Immature natural killer cell (primary cell): ENCODE results near the gene HTRA2. TPM values are rescaled to one million over a fixed set of nuclear protein-coding genes. Genes with fewer than 3 reads are reported as not detected.

Source experiments
- DNase-seq, 3 donors: peaks; one replicate each; pipeline ENCODE4 v3.0.0; 2022; ENCODE audit warnings: mixed read lengths in 1 of 3
- H3K27ac Mint-ChIP-seq, 6 donors: one replicate each; pipeline ENCODE4 v1.8.0; 2020; ENCODE audit warnings: mixed read lengths in 6 of 6, mild to moderate bottlenecking in 5 of 6, inconsistent platforms in 4 of 6, moderate library complexity in 3 of 6
- H3K27me3 Mint-ChIP-seq, 3 donors: one replicate each; pipeline ENCODE4 v1.8.0; 2020 to 2021; ENCODE audit warnings: low read depth in 3 of 3, mild to moderate bottlenecking in 3 of 3, mixed read lengths in 3 of 3, moderate library complexity in 3 of 3, inconsistent platforms in 1 of 3
- H3K36me3 Mint-ChIP-seq, 3 donors: one replicate each; pipeline ENCODE4 v1.8.0; 2020; ENCODE audit warnings: mixed read lengths in 3 of 3, inconsistent platforms in 2 of 3, mild to moderate bottlenecking in 2 of 3
- H3K4me1 Mint-ChIP-seq, 2 donors: one replicate each; pipeline ENCODE4 v1.8.0; 2020; ENCODE audit warnings: inconsistent platforms in 2 of 2, mild to moderate bottlenecking in 2 of 2, mixed read lengths in 2 of 2, moderate library complexity in 1 of 2
- H3K4me3 Mint-ChIP-seq, 5 donors: one replicate each; pipeline ENCODE4 v1.8.0; 2020; ENCODE audit warnings: mild to moderate bottlenecking in 5 of 5, mixed read lengths in 5 of 5, inconsistent platforms in 3 of 5, moderate library complexity in 3 of 5
- H3K9me3 Mint-ChIP-seq, 6 donors: one replicate each; pipeline ENCODE4 v1.8.0; 2020; ENCODE audit warnings: mild to moderate bottlenecking in 6 of 6, mixed read lengths in 6 of 6, inconsistent platforms in 4 of 6, moderate library complexity in 3 of 6
- polyA plus RNA-seq, 3 donors: library from polyadenylated mRNA; unstranded; fragments of 300-500 nt; fragmentation: Illumina TruSeq; gene quantifications; one replicate each; pipeline ENCODE4 v1.2.3, GENCODE V29; 2021

The HTRA2 gene
- polyA plus RNA-seq, 3 donors from 2014 or later, result 26.5 to 27.2 (median 27.0) TPM

DNA sequence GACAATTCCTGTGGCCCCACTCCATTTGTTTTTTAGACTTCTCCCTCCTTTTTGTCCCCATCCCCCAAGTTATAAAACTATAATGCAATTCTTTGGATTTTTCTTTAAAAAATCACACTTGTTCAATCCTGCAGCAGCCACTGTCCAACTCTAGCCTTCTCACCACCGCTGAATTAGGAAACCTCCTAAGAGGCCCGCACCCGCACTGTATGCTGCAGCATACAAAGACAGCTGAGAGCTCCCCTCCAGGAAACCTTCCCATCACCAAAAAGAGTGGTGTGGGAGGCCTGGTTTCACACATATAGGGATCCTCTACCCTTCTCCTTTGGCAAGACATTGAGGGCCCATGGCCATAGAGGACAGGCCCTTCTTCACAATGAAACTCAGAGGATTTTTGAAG is 25.1 kb upstream of the HTRA2 start:
- peak overlapping the region; percentile 82 to 90 (median 86) for H3K4me3 Mint-ChIP-seq
- peaks cover 68 to 73% of the 10 kb centered on the region in 2 donors for H3K4me1 Mint-ChIP-seq
- H3K27me3 Mint-ChIP-seq, result peaks cover 10 to 21% (median 11%) of the 10 kb centered on the region in 3 donors
- H3K9me3 Mint-ChIP-seq, result no peaks in the 10 kb centered on the region
- no peak for DNase-seq
- peak overlapping the region; percentile 28 to 76 (median 56) for H3K27ac Mint-ChIP-seq
- peaks cover 5 to 16% (median 13%) of the 10 kb centered on the region in 3 donors for H3K36me3 Mint-ChIP-seq

DNA sequence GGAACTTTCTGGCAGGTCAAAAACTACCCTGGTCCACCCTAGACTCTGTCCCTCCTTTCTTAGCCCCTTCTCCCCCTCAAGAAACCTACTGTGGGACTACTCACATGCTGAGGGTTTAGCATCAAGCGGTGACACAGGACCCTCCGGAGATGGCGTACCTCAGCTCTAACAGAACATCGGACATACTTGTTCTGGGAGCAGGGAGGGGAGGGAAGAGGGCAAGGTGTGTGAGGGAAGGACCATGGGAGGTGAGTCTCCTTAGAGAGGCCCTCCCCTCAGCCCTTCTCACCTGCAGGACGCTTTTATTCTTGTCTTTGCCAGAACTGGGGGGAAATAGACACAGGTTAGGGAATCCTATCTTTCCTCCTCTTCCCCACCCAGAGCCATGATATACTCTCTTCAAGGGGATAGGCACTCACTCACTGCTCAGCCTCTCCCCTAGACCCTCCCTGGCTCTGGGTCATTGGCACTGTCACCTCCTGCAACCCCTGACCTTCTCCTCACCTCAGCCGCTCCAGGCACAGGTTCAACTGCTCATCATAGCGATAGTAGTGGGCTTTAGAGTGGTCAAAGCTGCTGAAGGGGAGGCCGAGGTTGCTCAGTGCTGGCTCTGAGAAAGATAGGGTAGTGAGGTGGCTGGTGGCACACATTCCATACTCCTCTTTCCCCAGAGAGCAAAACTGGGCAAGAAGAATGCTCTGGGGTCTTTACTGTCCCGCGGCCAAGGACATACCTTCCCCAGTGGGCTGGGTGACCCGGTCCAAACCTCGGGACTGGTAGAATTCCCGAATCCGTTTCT is 24.1 kb upstream of the HTRA2 start:
- peaks cover 10 to 25% (median 16%) of the 10 kb centered on the region in 3 donors for H3K27me3 Mint-ChIP-seq
- peaks cover 68 to 69% of the 10 kb centered on the region in 2 donors for H3K4me1 Mint-ChIP-seq
- peak overlapping the region in 4 of 5 donors; percentile 42 to 87 (median 52) for H3K4me3 Mint-ChIP-seq
- H3K36me3 Mint-ChIP-seq, result peaks cover 5 to 16% (median 13%) of the 10 kb centered on the region in 3 donors
- DNase-seq, result no peak
- H3K27ac Mint-ChIP-seq, result peak overlapping the region in 2 of 6 donors; percentile 35 to 71
- no peaks in the 10 kb centered on the region for H3K9me3 Mint-ChIP-seq

DNA sequence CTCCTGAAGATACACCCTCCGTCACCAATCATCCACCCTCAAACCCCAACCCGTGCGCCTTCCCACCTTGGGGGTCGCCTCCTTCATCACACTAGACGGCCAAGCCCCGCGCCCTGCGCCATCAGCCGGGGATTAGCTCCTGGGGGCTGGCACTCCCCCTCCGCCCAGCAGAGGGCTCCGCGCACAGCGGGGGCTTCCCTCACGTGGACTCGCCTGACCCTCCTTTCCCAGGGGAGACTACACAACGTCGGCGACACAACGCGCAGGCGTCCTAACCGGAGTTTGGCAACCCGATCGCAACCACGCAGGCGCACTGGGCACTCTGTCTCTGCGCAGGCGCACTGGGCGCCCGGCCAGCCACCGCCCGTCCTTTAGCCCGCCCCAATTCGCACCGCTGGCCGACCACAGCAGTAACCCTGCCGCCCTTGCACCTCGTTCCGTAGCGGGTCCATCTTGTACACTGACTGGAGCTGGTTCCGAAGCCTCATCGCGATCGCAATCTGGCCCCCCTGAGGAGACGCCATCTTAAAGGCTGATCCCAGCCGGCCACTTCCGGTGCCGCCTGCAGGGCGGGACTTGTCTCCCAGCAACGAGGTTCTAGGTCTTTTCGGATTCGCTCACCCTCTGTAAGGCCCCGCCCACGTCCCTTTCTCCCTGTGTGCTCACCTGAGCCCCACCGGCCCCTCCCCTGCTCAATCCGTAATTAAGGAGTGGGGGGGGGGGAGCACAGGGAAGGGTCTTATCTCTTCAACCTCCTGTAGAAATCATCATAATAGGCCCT is 22.4 kb upstream of the HTRA2 start, which contains the start of gene PCGF1:
PCGF1 (minus strand) TSS at position 551 of the 781 bp plus-strand sequence; CDS start at position 524, 27 bp downstream.
- DNase-seq, result peak; percentile 98 to 99 (median 98)
- Mint-ChIP-seq H3K4me1 (peaks cover 57 to 59% of the 10 kb centered on the region in 2 donors), H3K9me3 (no peaks in the 10 kb centered on the region), H3K27ac (peak within 1 kb of the TSS; percentile 99 to 100 (median 100)), H3K36me3 (peaks cover 5 to 16% (median 13%) of the 10 kb centered on the region in 3 donors), H3K27me3 (peaks cover 17 to 31% (median 24%) of the 10 kb centered on the region in 3 donors), H3K4me3 (peak within 1 kb of the TSS; percentile 98 to 100 (median 99))

DNA sequence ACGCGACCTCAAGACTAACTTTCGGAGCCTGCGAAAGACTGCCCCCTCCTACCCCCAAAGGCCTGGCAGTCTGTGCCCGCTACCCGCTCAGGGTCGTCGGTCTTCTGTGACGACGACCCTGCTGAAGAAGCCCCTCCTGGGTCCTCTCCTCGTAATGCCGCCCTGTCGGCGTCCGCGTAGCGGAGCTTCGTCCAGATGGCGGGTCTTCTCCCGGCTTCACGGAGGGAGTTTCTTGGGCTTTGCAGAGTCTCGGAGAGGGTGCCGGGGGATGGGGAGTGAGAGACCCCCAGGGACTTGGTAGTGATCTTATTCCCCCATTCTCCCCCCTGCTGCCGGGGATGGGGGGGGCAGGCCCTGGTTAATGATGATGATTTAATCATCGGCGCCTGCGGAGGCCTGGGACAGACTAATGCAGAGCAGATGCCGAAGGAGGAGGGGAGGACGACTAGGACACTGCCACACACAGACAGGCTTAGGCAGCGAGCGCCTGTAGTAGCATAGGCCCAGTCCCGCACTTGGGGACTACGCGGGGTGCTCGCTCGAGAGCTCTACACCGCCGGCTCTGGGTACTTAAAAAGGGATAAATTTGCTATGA is 21.7 kb upstream of the HTRA2 start:
- H3K27me3 Mint-ChIP-seq, result peaks cover 24 to 38% (median 30%) of the 10 kb centered on the region in 3 donors
- no peak for DNase-seq
- peaks cover 5 to 16% (median 13%) of the 10 kb centered on the region in 3 donors for H3K36me3 Mint-ChIP-seq
- H3K9me3 Mint-ChIP-seq, result no peaks in the 10 kb centered on the region
- peak overlapping the region; percentile 98 to 100 (median 99) for H3K4me3 Mint-ChIP-seq
- peak overlapping the region; percentile 99 to 100 (median 100) for H3K27ac Mint-ChIP-seq
- peaks cover 50 to 52% of the 10 kb centered on the region in 2 donors for H3K4me1 Mint-ChIP-seq

DNA sequence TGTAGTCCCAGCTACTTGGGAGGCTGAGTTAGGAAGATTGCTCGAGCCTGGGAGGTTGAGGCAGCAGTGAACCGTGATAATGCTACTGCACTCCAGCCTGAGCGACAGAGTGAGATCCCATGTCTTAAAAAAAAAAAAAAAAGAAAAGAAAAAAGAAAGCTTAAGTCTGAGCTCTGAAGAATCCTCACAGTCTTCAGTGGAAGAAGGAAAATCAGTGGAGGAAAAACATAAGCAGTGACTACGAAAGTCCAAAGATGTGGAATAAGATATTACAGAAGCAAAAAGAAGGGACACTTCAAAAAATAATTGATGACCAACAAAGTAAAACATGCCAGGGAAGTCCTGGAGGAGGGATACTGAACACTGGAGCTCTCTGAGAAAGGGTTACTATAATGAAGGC is 19.5 kb upstream of the HTRA2 start:
- Mint-ChIP-seq H3K4me1 (peaks cover 30 to 37% of the 10 kb centered on the region in 2 donors), H3K27me3 (peaks cover 27 to 41% (median 29%) of the 10 kb centered on the region in 3 donors), H3K27ac (no peak overlapping the region), H3K9me3 (peaks cover 0 to 2% (median 0%) of the 10 kb centered on the region in 6 donors), H3K4me3 (no peak overlapping the region), H3K36me3 (peaks cover 3 to 6% (median 5%) of the 10 kb centered on the region in 3 donors)
- DNase-seq, result no peak

DNA sequence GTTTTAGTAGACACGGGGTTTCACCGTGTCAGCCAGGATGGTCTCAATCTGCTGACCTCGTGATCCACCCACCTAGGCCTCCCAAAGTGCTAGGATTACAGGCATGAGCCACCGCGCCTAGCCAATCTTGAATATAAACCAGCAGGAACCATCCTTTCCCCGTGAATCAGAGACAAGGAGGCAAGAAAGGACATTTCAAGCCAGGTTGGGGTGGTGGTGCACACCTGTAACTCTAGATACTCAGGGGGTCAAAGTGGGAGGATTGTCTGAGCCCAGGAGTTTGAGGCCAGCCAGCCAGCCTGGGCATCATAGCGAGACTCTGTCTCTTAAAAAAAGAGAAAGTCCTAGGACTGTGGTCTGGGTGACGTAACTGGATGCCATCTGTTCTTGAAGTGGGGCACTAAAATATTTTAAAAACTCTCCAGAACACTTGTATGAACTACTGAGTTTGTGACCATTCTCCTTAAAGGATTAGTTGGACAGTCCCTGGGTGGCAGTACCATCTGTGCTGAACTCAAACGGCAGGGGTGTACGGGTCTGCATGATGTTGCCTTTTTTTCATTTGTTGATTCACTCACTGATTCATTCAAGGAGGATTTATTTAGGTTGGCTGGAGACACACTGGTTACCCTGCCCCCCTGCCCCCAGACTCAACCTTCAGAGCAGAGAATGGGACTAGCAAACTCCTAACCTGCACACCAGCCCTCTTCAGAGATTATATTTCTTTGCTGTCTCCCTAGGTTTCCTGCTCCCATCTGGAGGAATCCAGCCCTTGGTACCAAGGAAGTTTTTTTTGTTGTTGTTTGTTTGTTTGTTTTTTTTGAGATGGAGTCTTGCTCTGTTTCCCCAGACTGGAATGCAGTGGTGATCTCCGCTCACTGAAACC is 18.4 kb upstream of the HTRA2 start:
- Mint-ChIP-seq H3K4me3 (no peak overlapping the region), H3K27ac (no peak overlapping the region), H3K27me3 (peaks cover 29 to 47% (median 29%) of the 10 kb centered on the region in 3 donors), H3K4me1 (peaks cover 34 to 37% of the 10 kb centered on the region in 2 donors), H3K9me3 (peaks cover 0 to 2% (median 0%) of the 10 kb centered on the region in 6 donors), H3K36me3 (peaks cover 3 to 5% (median 4%) of the 10 kb centered on the region in 3 donors)
- no peak for DNase-seq

DNA sequence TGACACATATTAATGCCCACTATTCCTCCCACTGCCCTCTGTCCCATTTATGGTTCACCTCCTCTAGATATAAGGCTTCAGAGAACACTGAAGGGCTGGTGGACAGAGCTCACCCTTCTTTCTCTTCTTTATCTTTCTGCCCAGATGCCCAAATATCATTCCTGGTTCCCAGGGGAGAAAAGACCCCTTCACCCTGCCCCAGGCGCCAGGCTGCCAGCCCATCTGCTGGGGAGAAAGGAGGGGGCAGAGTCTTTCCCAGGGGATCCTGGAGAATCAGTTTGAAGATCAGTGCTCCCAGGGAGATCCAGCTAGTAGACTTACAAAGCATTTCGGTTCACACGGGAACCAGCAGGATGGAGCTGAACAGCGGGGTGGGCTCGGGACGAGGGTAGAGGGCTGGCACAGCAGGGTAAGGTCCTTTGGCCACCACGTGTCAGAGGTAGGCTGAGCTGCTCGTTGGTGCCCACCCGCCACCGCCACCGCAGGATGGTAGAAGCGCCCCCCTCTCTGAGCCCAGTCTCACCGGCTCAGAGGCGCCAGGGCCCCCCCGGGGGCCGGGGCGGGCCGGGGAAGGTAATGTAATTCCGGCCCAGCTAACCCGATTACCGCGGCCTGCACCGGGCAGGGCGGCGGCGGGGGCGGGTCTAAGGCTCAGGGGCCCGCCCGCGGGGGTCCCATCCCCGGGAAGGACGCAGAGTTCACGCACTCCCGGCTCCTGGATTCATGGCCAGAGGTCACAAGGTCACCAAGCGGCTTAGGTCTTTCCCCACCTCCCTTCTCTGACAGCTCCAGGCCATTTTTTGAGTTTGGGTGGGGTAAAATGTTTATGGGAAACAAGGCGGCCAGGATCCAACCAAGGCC is 16.8 kb upstream of the HTRA2 start:
- Mint-ChIP-seq H3K4me1 (peaks cover 24 to 27% of the 10 kb centered on the region in 2 donors), H3K27me3 (peaks cover 29 to 45% (median 35%) of the 10 kb centered on the region in 3 donors), H3K4me3 (peak overlapping the region in 1 of 5 donors; percentile 23), H3K27ac (no peak overlapping the region), H3K9me3 (peaks cover 0 to 4% (median 0%) of the 10 kb centered on the region in 6 donors), H3K36me3 (no peaks in the 10 kb centered on the region)
- no peak for DNase-seq

DNA sequence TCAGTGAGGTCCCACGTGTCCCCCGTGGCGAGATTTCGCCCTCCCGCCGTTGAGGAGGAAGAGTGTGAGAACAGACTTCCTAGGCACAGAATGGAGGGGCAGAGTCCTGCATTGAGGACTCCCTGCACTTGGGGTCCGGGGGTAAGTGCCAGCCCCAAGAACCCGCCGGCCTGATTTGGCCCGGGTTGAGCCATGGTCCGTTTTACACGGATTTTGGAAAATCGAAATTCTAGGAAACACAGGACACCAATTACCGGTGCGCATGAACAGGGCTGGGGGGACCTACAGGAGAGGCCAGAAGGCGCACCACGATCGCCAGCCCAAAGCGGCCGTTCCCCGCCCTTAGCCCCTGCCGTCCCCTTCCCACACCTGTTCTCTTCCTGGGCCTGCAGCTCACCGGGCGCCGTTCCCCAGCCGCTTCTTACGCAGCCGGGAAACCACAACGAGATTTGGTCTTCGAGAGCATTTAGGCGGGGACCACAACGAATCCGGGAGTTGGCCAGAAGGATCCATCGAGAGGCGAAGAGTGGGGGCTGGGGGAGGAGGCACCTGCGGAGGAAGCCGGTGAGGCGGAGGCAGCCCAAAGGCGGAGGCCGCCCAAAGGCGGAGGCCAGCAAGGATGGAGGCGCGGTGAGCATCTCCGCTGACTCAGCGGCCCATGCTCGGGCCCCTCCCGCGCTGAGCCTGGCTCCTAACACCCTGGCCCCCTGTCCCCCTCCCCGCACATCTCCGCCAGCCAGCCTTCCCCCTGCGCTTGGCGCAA is 15.9 kb upstream of the HTRA2 start:
- H3K27ac Mint-ChIP-seq, result no peak overlapping the region
- H3K36me3 Mint-ChIP-seq, result no peaks in the 10 kb centered on the region
- no peak for DNase-seq
- peaks cover 16 to 19% of the 10 kb centered on the region in 2 donors for H3K4me1 Mint-ChIP-seq
- H3K9me3 Mint-ChIP-seq, result peaks cover 0 to 4% (median 0%) of the 10 kb centered on the region in 6 donors
- peaks cover 32 to 42% (median 42%) of the 10 kb centered on the region in 3 donors for H3K27me3 Mint-ChIP-seq
- peak overlapping the region in 2 of 5 donors; percentile 21 to 30 for H3K4me3 Mint-ChIP-seq

DNA sequence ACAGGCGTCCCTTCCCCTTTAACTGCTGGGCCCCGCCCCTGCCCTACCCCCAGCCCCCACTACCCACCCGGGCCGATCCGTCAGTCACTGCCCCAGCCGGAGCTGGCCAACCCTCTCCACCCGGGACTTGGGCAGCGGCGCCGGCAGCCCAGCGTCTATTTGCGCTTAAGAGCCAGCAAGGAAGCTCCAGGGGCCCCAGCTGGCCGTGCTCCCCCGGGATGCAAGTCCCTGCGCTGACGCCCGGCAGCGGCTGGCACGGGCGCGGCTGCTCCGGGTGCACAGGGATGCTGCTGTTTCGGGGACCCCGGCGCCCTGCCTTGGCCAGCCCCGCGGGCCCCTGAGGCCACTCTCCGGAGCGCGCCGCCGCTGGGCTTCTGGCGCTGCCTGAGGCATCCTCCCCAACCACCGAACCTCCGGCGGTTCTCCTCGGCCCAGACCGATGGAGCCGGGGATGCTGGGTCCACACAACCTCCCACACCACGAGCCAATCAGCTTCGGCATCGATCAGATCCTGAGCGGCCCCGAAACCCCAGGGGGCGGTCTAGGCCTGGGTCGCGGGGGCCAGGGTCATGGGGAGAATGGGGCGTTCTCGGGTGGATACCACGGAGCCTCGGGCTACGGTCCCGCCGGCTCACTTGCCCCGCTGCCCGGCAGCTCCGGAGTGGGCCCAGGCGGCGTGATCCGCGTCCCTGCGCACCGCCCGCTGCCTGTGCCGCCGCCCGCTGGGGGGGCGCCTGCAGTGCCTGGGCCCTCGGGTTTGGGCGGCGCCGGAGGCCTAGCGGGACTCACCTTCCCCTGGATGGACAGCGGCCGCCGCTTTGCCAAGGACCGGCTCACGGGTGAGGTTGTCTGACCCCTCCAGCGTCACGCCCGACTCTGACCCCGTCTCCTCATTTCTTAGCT is 15.1 kb upstream of the HTRA2 start, which contains the start of gene TLX2:
TLX2 (plus strand) TSS at position 83 of the 903 bp plus-strand sequence; CDS start at position 440, 357 bp downstream.
- H3K36me3 Mint-ChIP-seq, result no peaks in the 10 kb centered on the region
- peak within 1 kb of the TSS; percentile 18 to 72 (median 25) for H3K4me3 Mint-ChIP-seq
- peaks cover 0 to 4% (median 0%) of the 10 kb centered on the region in 6 donors for H3K9me3 Mint-ChIP-seq
- peaks cover 38 to 42% (median 42%) of the 10 kb centered on the region in 3 donors for H3K27me3 Mint-ChIP-seq
- H3K4me1 Mint-ChIP-seq, result peaks cover 16 to 19% of the 10 kb centered on the region in 2 donors
- H3K27ac Mint-ChIP-seq, result no peak within 1 kb of the TSS
- no peak for DNase-seq

DNA sequence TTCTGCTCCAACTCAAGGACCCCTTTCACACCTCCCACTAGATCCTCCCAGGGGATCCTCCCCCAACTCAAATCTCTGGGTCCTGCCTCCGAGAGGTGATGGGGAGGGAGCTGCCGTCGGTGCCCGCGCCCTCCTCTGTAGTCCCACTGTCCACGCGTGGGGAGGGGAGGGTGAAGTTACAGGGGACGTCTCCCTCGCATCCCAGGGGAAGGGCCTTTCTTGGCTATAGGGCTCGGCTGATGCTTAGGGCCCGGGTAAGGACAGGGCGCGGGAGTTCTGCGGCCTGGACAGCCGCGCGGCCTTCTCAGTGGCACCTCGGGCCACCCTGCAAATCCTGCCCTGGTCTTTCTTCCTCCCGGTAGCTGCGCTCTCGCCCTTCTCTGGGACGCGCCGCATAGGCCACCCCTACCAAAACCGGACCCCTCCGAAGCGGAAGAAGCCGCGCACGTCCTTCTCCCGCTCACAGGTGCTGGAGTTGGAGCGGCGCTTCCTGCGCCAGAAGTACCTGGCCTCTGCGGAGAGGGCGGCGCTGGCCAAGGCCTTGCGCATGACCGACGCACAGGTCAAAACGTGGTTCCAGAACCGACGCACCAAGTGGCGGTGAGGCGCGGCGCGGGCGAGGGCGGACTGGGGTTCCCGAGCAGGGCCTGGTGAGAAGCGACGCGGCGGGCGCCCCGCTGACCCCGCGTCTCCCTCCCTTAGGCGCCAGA is 14.3 kb upstream of the HTRA2 start:
- Mint-ChIP-seq H3K9me3 (peaks cover 0 to 4% (median 0%) of the 10 kb centered on the region in 6 donors), H3K36me3 (peaks cover 0 to 5% (median 0%) of the 10 kb centered on the region in 3 donors), H3K27me3 (peaks cover 40 to 42% (median 41%) of the 10 kb centered on the region in 3 donors), H3K4me1 (peaks cover 16 to 19% of the 10 kb centered on the region in 2 donors), H3K27ac (no peak overlapping the region), H3K4me3 (peak overlapping the region; percentile 18 to 72 (median 69))
- DNase-seq, result no peak
